Osteoblast (primary cell): ENCODE data around the gene EYA4. TPM values are rescaled to one million over a fixed set of nuclear protein-coding genes. Genes with fewer than 3 reads are reported as not detected.

Experiments used
- DNase-seq: peaks from one replicate; pipeline ENCODE4 v3.0.0; 2011; ENCODE audit warnings: low spot score, mixed read lengths; ENCODE audit not compliant: insufficient read length; ENCODE audit errors: missing footprints
- H2AFZ ChIP-seq: 2 replicates; pipeline ENCODE4 v1.6.0; 2011; ENCODE audit warnings: mild to moderate bottlenecking, low read length
- H3K27ac ChIP-seq: 2 replicates; pipeline ENCODE4 v1.5.1; 2011; ENCODE audit warnings: mild to moderate bottlenecking, low read depth, low read length, moderate library complexity
- H3K27me3 ChIP-seq: 2 replicates; pipeline ENCODE4 v1.6.0; 2012; ENCODE audit warnings: mild to moderate bottlenecking, control low read depth, inconsistent platforms, low read length, moderate library complexity; ENCODE audit not compliant: insufficient read depth
- H3K36me3 ChIP-seq: 2 replicates; pipeline ENCODE4 v1.5.1; 2011; ENCODE audit warnings: mild to moderate bottlenecking, low read length, control low read depth, moderate library complexity; ENCODE audit not compliant: insufficient read depth
- H3K4me1 ChIP-seq: 2 replicates; pipeline ENCODE4 v1.5.1; 2011; ENCODE audit warnings: mild to moderate bottlenecking, low read length, control low read depth, moderate library complexity; ENCODE audit not compliant: insufficient read depth
- H3K4me2 ChIP-seq: 2 replicates; pipeline ENCODE4 v1.6.0; 2011; ENCODE audit warnings: mild to moderate bottlenecking, low read length; ENCODE audit not compliant: insufficient read depth
- H3K4me3 ChIP-seq: fragments of 200-600 bp; sonication (generic); 3 replicates; pipeline ENCODE4 v1.5.1; 2012; ENCODE audit warnings: mild to moderate bottlenecking, low read length, inconsistent platforms; ENCODE audit not compliant: insufficient read depth
- H3K79me2 ChIP-seq: 2 replicates; pipeline ENCODE4 v1.6.0; 2012; ENCODE audit warnings: mild to moderate bottlenecking, low read length, control low read depth, inconsistent platforms; ENCODE audit not compliant: insufficient read depth
- H3K9me3 ChIP-seq: 2 replicates; pipeline ENCODE4 v1.5.1; 2011; ENCODE audit warnings: low read depth, low read length, control low read depth
- H4K20me1 ChIP-seq: 2 replicates; pipeline ENCODE4 v1.6.0; 2012; ENCODE audit warnings: mild to moderate bottlenecking, low read length, control low read depth; ENCODE audit not compliant: insufficient read depth
- total RNA-seq: library from RNA; depleted of rRNA; stranded (reverse); fragments of >200 nt; gene quantifications from 2 replicates; pipeline ENCODE4 v1.2.3, GENCODE V29; 2012
- TF ChIP-seq, protein P1 (sequence below): IDR thresholded peaks from 2 replicates; pipeline ENCODE4 v1.5.1; 2011; ENCODE audit warnings: mild to moderate bottlenecking, low read depth, low read length, moderate library complexity; ENCODE audit errors: extremely low read depth

The EYA4 gene
- total RNA-seq, 1 donor = 35.5 TPM

DNA sequence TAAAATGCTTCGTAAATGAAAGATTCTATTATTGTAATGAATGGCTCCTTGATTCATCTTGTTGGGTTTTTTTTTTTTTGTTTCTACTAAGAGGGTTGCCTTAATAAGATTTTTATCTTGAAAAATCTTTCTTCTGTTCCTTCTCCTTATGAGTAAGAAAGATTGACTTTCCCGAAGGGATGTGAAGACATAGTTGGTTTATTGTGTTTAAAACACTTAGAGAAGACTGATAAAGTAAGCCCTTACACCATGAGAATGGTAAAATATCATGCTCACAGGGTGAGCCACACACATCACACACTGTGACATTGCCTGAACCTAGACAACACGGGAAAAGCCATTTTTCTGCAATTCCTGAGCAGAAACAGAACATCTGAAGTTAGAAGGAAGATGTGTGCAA, 330.5 kb downstream of the EYA4 start:
- H2AFZ ChIP-seq = peak overlapping the region; percentile 71
- H3K9me3 ChIP-seq = no peaks in the 10 kb centered on the region

DNA sequence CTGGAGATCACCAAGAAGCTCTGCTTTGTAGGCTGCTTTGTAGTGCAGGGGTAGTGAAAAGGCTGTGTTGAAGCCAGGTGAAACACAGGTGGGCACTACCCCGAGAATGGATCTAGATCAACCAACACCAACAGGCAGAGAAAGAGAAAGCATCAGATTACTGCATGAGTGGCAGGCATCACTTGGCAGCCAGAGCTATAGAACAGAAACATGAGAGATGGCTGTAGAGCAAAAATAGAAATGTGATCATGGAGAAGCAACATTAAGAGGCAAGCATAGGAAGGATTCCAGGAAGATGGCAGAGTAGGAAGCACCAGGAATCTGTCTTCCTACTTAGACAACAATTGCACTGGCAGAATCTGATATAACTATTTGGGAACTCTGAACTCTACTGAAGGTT, 336.7 kb downstream of the EYA4 start:
- TF ChIP-seq, protein P1, sequence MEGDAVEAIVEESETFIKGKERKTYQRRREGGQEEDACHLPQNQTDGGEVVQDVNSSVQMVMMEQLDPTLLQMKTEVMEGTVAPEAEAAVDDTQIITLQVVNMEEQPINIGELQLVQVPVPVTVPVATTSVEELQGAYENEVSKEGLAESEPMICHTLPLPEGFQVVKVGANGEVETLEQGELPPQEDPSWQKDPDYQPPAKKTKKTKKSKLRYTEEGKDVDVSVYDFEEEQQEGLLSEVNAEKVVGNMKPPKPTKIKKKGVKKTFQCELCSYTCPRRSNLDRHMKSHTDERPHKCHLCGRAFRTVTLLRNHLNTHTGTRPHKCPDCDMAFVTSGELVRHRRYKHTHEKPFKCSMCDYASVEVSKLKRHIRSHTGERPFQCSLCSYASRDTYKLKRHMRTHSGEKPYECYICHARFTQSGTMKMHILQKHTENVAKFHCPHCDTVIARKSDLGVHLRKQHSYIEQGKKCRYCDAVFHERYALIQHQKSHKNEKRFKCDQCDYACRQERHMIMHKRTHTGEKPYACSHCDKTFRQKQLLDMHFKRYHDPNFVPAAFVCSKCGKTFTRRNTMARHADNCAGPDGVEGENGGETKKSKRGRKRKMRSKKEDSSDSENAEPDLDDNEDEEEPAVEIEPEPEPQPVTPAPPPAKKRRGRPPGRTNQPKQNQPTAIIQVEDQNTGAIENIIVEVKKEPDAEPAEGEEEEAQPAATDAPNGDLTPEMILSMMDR = no peak
- Histone ChIP-seq H3K27me3 (no peaks in the 10 kb centered on the region), H4K20me1 (no peaks in the 10 kb centered on the region), H3K27ac (no peak overlapping the region), H3K36me3 (no peaks in the 10 kb centered on the region), H3K79me2 (no peaks in the 10 kb centered on the region), H3K9me3 (no peaks in the 10 kb centered on the region), H3K4me2 (no peak overlapping the region), H3K4me1 (peaks cover 6% of the 10 kb centered on the region), H2AFZ (peak overlapping the region; percentile 58), H3K4me3 (no peak overlapping the region)
- DNase-seq = no peak

More for the DNA sequence above, 330.5 kb downstream of the EYA4 start:
- no peak overlapping the region for H3K27ac ChIP-seq
- no peak overlapping the region for H3K4me2 ChIP-seq
- H3K79me2 ChIP-seq = no peaks in the 10 kb centered on the region
- DNase-seq = no peak
- H3K4me1 ChIP-seq = peaks cover 31% of the 10 kb centered on the region
- no peaks in the 10 kb centered on the region for H3K36me3 ChIP-seq
- TF ChIP-seq, protein P1 = no peak
- H3K27me3 ChIP-seq = no peaks in the 10 kb centered on the region
- no peaks in the 10 kb centered on the region for H4K20me1 ChIP-seq
- H3K4me3 ChIP-seq = no peak overlapping the region
